HG03565 (cell line): ENCODE measurements around the gene MIPEP.
A peak's percentile ranks its signal among the peaks of the same experiment; 100 is the strongest.
"Not testable (repeated sequence)": the region's sequence is repeated elsewhere in the genome, so short reads cannot be mapped to it uniquely, and the experiment has no call there.

ENCODE experiments used
- ATAC-seq: cut with Tn5 transposase; IDR thresholded peaks from one replicate; pipeline ENCODE4 v1.9.1; 2021; ENCODE audit warnings: mild to moderate bottlenecking, moderate library complexity; ENCODE audit not compliant: unreplicated experiment

MIPEP gene

GRCh38 chr13:23888658-23889614 is at the start of gene MIPEP:
Gene MIPEP, minus strand, starts transcription at chr13:23889400. Its CDS starts 80 bp downstream, at chr13:23889320.
- peak; percentile 85 for ATAC-seq

GRCh38 chr13:23934520-23934919 is 45.3 kb upstream of the MIPEP start:
- ATAC-seq, result no peak

GRCh38 chr13:23928985-23929384 is 39.8 kb upstream of the MIPEP start:
- no peak for ATAC-seq

- ATAC-seq, result no peak
Measured at GRCh38 chr13:23923031-23923430, 33.8 kb upstream of the MIPEP start.

GRCh38 chr13:23922005-23922932 is 33.1 kb upstream of the MIPEP start:
- no peak for ATAC-seq

- ATAC-seq, result no peak
Measured at GRCh38 chr13:23921451-23921888, 32.3 kb upstream of the MIPEP start.

GRCh38 chr13:23919006-23919405 is 29.8 kb upstream of the MIPEP start:
- no peak for ATAC-seq

- no peak for ATAC-seq
Measured at GRCh38 chr13:23918208-23918607, 29.0 kb upstream of the MIPEP start.

- no peak for ATAC-seq
Measured at GRCh38 chr13:23915308-23915707, 26.1 kb upstream of the MIPEP start.

GRCh38 chr13:23912469-23912868 is 23.3 kb upstream of the MIPEP start:
- ATAC-seq, result no peak

GRCh38 chr13:23909606-23910005 is 20.4 kb upstream of the MIPEP start:
- no peak for ATAC-seq

GRCh38 chr13:23905766-23906165 is 16.6 kb upstream of the MIPEP start:
- ATAC-seq, result no peak

- ATAC-seq, result no peak
Measured at GRCh38 chr13:23903906-23904280, 14.7 kb upstream of the MIPEP start.

- no peak for ATAC-seq
Measured at GRCh38 chr13:23902975-23903905, 14.0 kb upstream of the MIPEP start.

GRCh38 chr13:23901365-23901764 is 12.2 kb upstream of the MIPEP start:
- no peak for ATAC-seq

- ATAC-seq, result peak; percentile 53
Measured at GRCh38 chr13:23899555-23899954, 10.4 kb upstream of the MIPEP start.

- no peak for ATAC-seq
Measured at GRCh38 chr13:23898101-23898500, 8.9 kb upstream of the MIPEP start.

- not testable (repeated sequence) for ATAC-seq
Measured at GRCh38 chr13:23897452-23897919, 8.3 kb upstream of the MIPEP start, which contains the start of gene C1QTNF9B. Gene C1QTNF9B, minus strand, starts transcription at chr13:23897502.

- ATAC-seq, result not testable (repeated sequence)
Measured at GRCh38 chr13:23894746-23895145, 5.5 kb upstream of the MIPEP start.

GRCh38 chr13:23893791-23894190 is 4.6 kb upstream of the MIPEP start:
- not testable (repeated sequence) for ATAC-seq
